ENCODE data around the gene CD300LF.

Gene CD300LF

DNA sequence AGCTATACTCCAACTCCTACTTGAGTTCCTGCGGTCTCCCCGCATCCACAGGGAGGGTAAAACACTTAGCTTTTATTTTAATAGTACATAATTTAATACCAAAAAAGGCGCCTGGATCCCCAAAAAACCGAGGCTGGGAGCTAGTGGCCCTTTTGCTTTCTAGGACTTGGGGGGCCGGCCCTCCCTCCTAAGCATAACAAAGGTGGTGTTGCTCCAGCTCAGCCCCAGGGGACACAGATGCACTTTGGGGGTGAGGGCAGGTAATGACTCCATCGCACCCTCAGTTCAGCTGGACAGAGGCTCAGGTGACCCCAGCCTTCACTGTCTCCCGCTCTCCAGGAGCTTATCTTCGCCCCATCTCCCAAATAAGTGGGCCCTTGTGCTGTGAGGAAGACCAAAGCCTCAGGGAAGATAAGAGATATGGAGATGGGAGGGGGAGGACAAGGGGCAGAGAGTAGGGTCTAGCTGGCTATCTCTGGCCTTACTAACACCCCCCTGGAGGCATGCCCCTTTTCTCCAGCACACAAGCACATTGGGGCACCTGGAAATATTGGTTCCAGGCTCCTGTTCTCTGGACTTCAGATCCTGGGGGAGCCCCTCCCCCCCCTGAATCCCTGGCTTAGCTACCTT, 32.9 kb upstream of the CD300LF start:
- no peak for DNase-seq

DNA sequence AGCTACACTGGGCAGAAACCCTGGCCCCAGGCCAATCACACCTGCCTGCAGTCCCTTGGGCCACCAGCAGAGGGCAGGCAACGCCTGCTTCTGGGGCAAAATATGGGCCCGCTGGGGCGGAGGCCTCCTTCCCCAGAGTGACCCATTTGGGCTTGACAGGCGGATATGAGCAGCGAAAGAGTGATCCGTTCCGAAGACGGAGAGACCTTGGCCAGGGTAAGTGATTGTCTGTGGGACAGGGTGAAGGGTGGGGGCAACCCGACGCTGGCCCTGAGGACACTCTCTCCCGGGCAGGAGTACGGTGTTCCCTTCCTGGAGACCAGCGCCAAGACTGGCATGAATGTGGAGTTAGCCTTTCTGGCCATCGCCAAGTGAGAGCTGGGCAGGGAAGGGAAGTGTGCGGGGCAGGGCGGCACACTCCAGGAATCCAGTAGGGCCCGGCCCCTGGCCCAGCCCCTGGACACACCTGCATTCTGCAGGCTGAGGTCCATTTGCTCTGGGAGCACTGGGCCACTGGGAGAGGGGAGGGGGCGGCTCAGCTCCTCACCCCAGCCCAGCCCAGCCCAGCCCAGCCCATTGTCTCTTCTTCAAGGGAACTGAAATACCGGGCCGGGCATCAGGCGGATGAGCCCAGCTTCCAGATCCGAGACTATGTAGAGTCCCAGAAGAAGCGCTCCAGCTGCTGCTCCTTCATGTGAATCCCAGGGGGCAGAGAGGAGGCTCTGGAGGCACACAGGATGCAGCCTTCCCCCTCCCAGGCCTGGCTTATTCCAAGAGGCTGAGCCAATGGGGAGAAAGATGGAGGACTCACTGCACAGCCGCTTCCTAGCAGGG, 32.2 kb upstream of the CD300LF start:
- DNase-seq = peak; percentile 55

DNA sequence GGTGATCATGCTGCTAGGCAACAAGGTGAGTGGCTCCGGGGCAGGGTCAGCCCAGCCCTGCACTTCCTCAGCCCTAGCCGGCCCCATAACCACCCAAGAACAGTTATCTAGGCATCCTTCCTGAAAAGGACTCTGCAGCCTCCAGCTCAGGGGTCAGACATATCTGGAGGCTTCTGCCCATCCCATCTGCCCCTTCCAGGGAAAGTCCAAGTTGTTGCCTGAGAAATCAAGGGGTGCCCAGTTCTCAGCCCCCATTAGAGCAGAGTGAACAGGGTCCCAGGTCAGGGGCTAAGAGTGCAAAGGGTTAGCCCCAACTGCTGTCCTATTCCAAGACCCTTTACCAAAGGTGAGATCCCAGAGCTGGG, 31.6 kb upstream of the CD300LF start:
- DNase-seq = no peak

DNA sequence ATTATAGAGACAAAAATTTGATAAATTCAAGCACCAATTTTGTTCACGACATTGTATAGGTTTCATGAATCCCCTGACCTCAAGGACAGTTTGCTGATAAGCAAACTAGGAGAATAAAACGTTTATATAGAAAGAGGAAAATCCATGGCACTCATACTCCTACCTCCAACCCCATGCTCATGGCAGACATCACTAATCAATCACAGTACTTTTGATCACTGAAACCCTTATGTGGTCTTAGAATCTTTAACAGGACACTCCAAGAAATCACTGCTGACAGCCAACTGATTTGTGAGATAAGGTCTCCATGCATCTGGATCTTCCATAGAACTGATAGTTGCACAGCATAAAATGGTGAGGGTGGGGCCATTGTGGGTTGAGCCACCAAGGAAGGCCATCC, 31.0 kb upstream of the CD300LF start:
- no peak for DNase-seq

DNA sequence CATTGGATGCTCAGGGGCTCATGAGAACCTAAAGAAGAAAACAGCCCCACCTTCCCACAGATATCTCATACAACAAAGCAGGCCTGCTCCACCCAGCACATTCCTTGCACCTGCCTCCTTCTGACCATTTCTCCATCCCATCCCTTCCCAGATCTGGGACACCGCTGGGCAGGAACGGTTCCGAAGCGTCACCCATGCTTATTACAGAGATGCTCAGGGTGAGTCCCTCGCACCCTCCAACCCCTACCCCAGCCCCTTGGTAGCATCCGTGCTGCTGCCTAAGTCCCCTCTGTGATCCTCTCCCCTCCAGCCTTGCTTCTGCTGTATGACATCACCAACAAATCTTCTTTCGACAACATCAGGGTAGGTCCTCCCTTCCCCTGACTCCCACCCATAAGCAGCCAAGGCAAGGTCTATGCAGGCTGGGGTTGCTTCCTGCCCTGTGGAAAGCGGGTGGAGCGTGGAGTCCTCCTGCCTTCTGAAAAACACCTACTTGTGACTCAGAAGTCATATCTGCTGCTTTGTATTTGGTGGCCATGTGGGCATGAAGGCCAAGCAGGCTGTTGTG, 30.3 kb upstream of the CD300LF start:
- DNase-seq = no peak

GRCh38 chr17:74742153-74742515, 29.4 kb upstream of the CD300LF start:
- DNase-seq = no peak

DNA sequence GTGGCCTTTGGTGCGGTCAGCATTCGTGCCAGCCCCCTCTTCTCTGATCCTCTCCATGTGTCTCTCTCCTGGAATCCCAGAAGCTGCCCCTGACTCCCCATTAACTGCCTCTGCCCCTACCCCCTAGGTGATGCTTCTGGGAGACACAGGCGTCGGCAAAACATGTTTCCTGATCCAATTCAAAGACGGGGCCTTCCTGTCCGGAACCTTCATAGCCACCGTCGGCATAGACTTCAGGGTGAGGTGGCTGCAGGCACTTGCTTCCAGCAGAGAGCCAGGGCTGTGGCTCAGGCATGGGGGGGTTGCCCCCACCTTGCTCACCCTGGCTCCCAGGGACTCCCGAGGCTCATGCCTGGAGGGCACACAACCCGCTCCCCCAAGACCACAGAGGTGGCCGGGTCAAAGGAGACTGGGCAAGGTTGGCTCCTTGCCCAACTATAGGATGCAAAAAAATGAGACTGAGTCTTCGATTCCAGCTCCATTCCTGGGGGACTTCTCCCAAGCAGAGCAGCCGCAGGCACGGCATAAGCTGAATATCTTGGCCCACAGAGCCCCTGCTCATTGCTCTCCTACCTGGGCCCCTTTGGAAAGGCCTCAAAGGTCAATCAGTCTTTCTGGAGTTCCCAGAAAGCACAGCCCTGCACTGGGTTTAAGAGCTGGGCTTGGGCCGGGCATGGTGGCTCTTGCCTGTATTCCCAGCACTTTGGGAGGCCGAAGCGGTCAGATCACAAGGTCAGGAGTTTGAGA, 28.1 kb upstream of the CD300LF start:
- no peak for DNase-seq

DNA sequence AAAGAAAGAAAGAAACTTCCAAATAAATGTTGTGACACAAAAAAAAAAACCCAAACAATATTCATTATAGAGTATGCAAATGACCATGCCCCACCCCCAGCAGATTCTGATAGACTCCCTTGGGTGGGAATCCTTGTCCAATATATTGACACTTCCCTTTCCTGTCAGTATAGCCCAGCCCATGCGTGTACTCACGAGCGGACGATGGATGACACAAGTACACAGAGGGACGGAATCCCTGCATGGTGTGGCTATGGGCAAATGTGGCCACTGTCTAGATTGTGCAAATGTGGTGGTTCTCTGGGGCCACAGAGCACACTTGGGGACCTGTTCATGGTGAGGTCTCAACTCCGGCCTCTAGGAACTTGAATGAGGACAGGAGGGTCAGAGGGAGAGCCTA, 27.4 kb upstream of the CD300LF start:
- no peak for DNase-seq

GRCh38 chr17:74739227-74739831, 26.6 kb upstream of the CD300LF start:
- DNase-seq = no peak

DNA sequence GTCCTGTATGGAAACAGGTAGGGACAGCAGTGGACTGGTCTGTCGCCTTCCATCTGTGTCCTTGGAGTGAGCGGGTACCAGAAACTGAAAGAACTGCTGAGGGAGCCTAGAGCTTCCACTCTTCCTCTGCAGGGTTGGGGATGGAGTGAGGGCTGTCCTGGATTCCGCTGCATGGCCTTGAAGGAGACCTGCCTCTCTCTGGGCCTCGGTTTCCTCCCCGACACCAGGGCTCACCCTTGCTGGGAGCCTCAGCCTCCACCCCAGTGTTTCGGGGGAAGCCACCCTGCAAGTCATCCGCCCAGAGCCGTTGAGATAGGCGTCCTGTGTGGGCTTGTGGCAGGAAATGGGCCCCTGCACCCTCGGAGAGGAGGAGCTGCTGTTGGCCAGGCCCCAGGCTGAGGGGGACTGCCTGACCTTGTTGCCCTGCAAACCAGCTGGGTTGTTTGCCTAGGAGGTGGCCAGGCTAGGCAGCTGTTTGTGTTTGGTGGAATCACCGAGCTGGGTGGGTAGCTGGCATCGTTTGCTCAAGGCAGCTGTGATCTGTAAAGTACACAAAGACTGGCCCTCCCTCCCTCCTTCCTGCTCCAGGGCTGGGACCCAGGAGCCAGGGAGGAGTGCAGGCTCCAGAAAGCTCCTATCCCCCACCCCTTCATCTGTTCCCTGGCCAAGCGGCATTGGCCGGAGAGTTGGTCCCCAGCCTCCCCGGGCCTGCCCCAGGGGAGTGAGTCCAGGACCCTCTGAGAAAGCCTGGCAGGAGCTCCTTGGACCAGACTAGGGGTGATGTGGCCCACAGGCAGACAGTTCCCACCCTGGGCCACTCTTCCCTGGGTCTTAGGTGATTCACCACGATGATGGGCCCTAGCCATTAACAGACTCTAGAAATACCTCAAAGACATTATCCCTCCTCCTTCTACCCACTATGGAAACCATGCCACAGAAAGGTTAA, 25.6 kb upstream of the CD300LF start:
- DNase-seq = no peak

GRCh38 chr17:74737299-74738050, 24.8 kb upstream of the CD300LF start:
- DNase-seq = no peak

- no peak for DNase-seq
Measured at GRCh38 chr17:74736513-74737298, 24.0 kb upstream of the CD300LF start, which contains the start of gene RAB37. Gene RAB37 (plus strand): TSS chr17:74737256. CDS start chr17:74737273, 17 bp downstream.

DNA sequence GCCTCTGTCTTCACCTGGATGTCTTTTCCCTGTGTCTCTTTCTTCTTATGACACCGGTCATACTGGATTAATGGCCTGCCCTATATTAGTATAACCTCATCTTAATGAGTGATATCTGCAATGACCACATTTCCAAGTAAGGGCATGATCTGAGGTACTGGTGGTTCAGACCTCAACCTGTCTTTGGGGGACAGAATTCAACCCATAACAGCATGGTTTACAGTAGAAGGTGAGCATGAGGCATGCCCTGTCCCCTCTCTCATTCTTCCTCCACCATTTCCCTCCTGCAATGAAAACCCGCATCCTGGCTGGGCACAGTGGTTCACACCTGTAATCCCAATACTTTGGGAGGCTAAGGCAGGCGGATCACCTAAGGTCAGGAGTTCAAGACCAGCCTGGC, 21.5 kb upstream of the CD300LF start:
- DNase-seq = no peak

DNA sequence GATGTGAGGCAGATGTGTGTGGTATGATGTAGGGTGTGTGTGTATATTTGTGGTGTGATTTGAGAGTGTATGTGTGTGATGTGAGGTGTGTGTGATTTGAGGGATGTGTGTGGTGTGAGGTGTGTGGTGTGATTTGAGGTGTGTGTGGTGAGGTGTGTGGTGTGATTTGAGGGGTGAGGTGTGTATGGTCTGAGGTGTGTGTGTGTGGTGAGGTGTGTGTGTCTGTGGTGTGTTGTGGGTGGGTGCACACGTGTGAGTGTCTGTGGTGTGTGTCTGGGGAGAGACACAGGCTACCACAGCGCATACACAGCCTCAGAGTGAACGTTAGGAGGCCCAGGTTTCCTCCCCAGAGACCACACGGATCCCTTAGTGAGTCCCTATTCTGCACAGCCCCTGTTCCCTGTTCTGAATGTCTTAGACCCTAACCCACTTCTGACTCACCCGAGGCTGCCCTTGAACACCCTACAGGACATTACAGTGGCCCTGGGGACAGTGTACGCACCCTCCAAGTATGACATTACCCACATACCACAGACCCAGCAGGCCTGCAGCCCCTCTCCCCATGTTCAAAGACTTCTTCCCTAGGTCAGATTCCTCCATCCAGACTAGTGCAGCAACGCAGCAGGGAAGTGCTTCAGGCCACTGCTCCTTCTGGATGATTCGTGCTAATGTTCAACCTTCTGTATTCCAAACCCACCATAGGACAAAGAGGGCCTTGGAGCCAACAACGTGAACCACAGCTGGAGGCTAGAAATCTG, 20.8 kb upstream of the CD300LF start:
- no peak for DNase-seq

- DNase-seq = no peak
Measured at GRCh38 chr17:74732042-74732867, 19.5 kb upstream of the CD300LF start.

GRCh38 chr17:74731347-74731605, 18.6 kb upstream of the CD300LF start:
- DNase-seq = no peak

- no peak for DNase-seq
Measured at GRCh38 chr17:74730491-74731346, 18.0 kb upstream of the CD300LF start.

DNA sequence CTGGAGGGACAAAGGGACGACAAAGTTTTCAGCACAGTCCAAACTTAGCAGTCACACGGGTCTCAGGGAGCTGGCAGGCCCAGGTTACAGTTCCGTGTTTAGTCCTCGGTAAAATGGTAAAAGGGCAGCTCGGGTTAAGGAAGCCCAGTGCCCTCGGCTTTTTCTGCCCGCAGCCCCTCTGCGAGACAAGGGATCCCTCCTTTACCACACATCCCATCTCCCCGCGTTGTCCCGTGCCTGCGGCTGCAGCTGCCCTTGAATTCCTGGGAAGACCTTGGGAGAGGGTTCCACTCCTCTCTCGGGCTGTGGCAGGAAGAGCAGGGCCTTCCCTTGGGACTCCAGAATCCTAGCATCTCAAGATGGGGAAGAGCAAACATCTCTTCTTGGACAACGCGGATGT, 17.1 kb upstream of the CD300LF start:
- DNase-seq = no peak

Measured in NCI-H226 (cell line).